ENCODE data around the gene TGM5.

TGM5 gene

DNA sequence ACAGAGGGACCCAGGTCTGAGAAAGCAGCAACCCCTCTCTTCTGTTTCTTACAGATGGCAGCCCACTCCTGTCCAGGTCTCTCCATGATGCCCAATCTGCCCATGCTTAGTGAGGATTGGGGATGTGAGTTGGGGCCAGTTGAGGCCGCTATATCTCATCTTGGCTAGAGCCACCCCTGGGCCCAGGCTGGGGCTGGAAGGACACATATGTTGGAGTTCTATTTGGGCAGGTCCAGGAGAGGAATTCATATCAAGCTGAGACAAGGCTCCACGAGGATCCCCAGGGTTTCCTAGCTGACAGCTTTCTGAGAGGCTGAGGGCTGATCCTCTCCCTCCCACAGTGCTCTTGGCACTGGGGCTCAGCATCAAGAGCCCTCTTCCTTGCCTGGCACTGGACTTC is 11.4 kb downstream of the TGM5 start:
- peaks cover 16% of the 10 kb centered on the region for H3K27me3 ChIP-seq (ENCODE audit: control insufficient read depth, low read length)
- no peaks in the 10 kb centered on the region for H4K20me1 ChIP-seq (ENCODE audit: control insufficient read depth, insufficient read depth, low read depth, low read length)
- TF ChIP-seq EZH2phosphoT487 (IDR thresholded peaks at IDR 0.05; ENCODE audit: borderline replicate concordance, low read length) = no peak
- TF ChIP-seq, protein P1, sequence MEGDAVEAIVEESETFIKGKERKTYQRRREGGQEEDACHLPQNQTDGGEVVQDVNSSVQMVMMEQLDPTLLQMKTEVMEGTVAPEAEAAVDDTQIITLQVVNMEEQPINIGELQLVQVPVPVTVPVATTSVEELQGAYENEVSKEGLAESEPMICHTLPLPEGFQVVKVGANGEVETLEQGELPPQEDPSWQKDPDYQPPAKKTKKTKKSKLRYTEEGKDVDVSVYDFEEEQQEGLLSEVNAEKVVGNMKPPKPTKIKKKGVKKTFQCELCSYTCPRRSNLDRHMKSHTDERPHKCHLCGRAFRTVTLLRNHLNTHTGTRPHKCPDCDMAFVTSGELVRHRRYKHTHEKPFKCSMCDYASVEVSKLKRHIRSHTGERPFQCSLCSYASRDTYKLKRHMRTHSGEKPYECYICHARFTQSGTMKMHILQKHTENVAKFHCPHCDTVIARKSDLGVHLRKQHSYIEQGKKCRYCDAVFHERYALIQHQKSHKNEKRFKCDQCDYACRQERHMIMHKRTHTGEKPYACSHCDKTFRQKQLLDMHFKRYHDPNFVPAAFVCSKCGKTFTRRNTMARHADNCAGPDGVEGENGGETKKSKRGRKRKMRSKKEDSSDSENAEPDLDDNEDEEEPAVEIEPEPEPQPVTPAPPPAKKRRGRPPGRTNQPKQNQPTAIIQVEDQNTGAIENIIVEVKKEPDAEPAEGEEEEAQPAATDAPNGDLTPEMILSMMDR (IDR thresholded peaks at IDR 0.05; ENCODE audit: low read depth, low read length, poor library complexity, severe bottlenecking) = no peak
- no peak overlapping the region for H3K4me2 ChIP-seq (ENCODE audit: low read length)
- H3F3A ChIP-seq (ENCODE audit: control insufficient read depth, insufficient read depth) = no peaks in the 10 kb centered on the region
- no peaks in the 10 kb centered on the region for H3K4me1 ChIP-seq (ENCODE audit: control insufficient read depth, low read length)
- no peaks in the 10 kb centered on the region for H3K79me2 ChIP-seq (ENCODE audit: control insufficient read depth, low read length)
- H3K4me3 ChIP-seq (ENCODE audit: low read length) = no peak overlapping the region
- H3K9me2 ChIP-seq (replicated peaks; ENCODE audit: control insufficient read depth, low read length) = no peaks in the 10 kb centered on the region
- no peaks in the 10 kb centered on the region for H3K9me3 ChIP-seq (ENCODE audit: control insufficient read depth, insufficient read depth, low read length)
- H3K27ac ChIP-seq (ENCODE audit: low read depth, low read length) = no peak overlapping the region
- no peaks in the 10 kb centered on the region for H3K36me3 ChIP-seq (ENCODE audit: control insufficient read depth, low read length)

DNA sequence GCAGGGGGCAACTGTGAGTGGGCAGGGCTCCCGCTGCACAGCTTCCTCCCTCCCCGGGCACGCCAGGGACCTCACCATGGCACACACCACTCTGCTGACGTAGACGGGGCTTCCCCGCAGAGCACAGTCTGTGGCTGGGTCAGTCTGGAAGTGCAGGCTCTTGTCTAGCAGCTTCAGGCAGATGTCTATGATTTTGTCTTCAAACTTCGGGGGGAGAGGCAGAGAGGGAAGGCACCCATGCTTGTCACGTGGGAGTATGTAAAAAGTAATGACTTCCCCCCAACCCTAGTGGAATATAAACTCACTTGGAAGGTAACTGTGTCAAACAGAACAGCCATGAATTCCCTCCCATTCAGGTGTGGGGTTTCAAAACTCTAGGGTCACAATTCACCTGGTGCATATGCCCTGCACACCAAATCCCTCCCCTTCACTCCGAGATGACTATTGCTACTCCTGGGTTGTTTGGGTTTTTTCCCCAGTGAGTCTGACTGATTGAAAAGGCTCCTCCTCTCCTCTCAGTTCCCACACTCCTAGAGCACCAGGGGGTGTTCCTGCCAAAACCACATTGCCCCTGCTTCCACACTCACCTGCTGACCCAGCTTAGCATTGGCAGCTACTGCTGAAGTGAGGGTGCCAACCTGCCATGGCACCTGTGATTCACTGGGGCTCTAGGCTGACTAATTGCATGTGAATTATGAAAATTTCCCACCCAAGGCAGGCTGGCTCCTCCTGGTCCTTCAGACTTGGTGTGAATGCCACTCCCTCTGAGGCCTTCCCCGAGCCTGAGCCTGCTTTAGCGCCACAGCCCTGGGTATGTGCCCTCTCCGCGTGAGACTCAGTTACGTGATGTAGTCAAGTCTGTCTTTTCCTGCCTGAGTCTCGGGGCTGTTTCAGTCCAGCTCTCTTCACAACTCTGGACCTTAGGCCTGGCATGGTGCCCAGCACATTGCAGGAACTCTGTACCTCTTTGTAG is 13.0 kb downstream of the TGM5 start:
- Histone ChIP-seq H3K9me3 (ENCODE audit: control insufficient read depth, insufficient read depth, low read length) (no peaks in the 10 kb centered on the region), H4K20me1 (ENCODE audit: control insufficient read depth, insufficient read depth, low read depth, low read length) (no peaks in the 10 kb centered on the region), H3K9me2 (replicated peaks; ENCODE audit: control insufficient read depth, low read length) (no peaks in the 10 kb centered on the region), H3K4me2 (ENCODE audit: low read length) (no peak overlapping the region), H3K36me3 (ENCODE audit: control insufficient read depth, low read length) (no peaks in the 10 kb centered on the region), H3F3A (ENCODE audit: control insufficient read depth, insufficient read depth) (no peaks in the 10 kb centered on the region), H3K27me3 (ENCODE audit: control insufficient read depth, low read length) (peaks cover 16% of the 10 kb centered on the region), H3K79me2 (ENCODE audit: control insufficient read depth, low read length) (no peaks in the 10 kb centered on the region), H3K4me1 (ENCODE audit: control insufficient read depth, low read length) (no peaks in the 10 kb centered on the region), H3K27ac (ENCODE audit: low read depth, low read length) (no peak overlapping the region), H3K4me3 (ENCODE audit: low read length) (no peak overlapping the region)
- TF ChIP-seq EZH2phosphoT487 (IDR thresholded peaks at IDR 0.05; ENCODE audit: borderline replicate concordance, low read length) = no peak
- TF ChIP-seq, protein P1 (IDR thresholded peaks at IDR 0.05; ENCODE audit: low read depth, low read length, poor library complexity, severe bottlenecking) = no peak

DNA sequence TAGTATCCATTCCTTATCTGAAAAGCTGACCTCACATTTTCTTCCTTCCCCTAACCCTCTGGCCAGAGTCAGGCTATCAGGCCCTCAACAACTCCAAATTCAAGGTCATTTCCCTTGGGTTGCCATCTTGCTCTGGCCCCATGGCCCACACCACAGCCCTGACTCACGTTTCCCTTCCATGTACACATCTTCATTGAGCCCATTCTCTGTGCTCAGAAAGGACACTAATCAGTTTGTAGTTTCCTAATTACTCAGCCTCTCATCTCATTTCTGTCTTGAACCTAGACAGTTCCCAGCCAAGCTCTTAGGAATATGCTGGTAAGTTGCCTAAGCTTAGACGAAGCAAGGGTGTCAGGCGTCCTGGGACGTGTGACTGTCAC is 14.9 kb downstream of the TGM5 start:
- Histone ChIP-seq H3K4me3 (ENCODE audit: low read length) (no peak overlapping the region), H3K9me2 (replicated peaks; ENCODE audit: control insufficient read depth, low read length) (no peaks in the 10 kb centered on the region), H4K20me1 (ENCODE audit: control insufficient read depth, insufficient read depth, low read depth, low read length) (no peaks in the 10 kb centered on the region), H3K27ac (ENCODE audit: low read depth, low read length) (no peak overlapping the region), H3K27me3 (ENCODE audit: control insufficient read depth, low read length) (peaks cover 14% of the 10 kb centered on the region), H3K4me2 (ENCODE audit: low read length) (no peak overlapping the region), H3K9me3 (ENCODE audit: control insufficient read depth, insufficient read depth, low read length) (no peaks in the 10 kb centered on the region), H3K79me2 (ENCODE audit: control insufficient read depth, low read length) (no peaks in the 10 kb centered on the region), H3K36me3 (ENCODE audit: control insufficient read depth, low read length) (no peaks in the 10 kb centered on the region), H3K4me1 (ENCODE audit: control insufficient read depth, low read length) (no peaks in the 10 kb centered on the region), H3F3A (ENCODE audit: control insufficient read depth, insufficient read depth) (no peaks in the 10 kb centered on the region)
- TF ChIP-seq, protein P1 (IDR thresholded peaks at IDR 0.05; ENCODE audit: low read depth, low read length, poor library complexity, severe bottlenecking) = no peak
- TF ChIP-seq EZH2phosphoT487 (IDR thresholded peaks at IDR 0.05; ENCODE audit: borderline replicate concordance, low read length) = no peak

All from DOHH2 (cell line).